IMR-90 (cell line): Measurements from ENCODE around the gene ABCC5. TPM values are rescaled to one million over a fixed set of nuclear protein-coding genes. Genes with fewer than 3 reads are reported as not detected.

ENCODE experiments used
- ATAC-seq: fragments of 200-7000 bp; cut with Tn5 transposase; 2 replicates; pipeline ENCODE4 v1.9.1; 2020; ENCODE audit warnings: low read depth, mild to moderate bottlenecking, moderate library complexity
- BruUV-seq: library from RNA; stranded (reverse); fragments of 400-500 nt; replicated peaks from 2 replicates; lab custom pipeline; 2021; lab: Mats Ljungman, UMichigan
- CTCF ChIA-PET: fragments of 300-600 bp; formaldehyde crosslinking; extraction: SDS; loops from one replicate; lab custom pipeline; 2021; ENCODE audit warnings: antibody characterized with exemption; lab: Yijun Ruan, JAX
- POLR2A ChIA-PET: fragments of 300-600 bp; sonication (Branson Sonifier 250); formaldehyde crosslinking; loops from one replicate; lab custom pipeline; 2022; ENCODE audit warnings: antibody characterized with exemption; ENCODE audit not compliant: unreplicated experiment; lab: Charles Lee
- DNase-seq: peaks from one replicate; pipeline ENCODE4 v3.0.0; 2013
- H2AFZ ChIP-seq: replicated peaks from 2 replicates; pipeline ENCODE3; 2013; ENCODE audit warnings: low read length, mild to moderate bottlenecking; ENCODE audit not compliant: poor library complexity
- H2AK5ac ChIP-seq: 2 replicates; pipeline ENCODE4 v1.6.1; 2013; ENCODE audit warnings: low read depth, low read length, inconsistent platforms
- H2AK9ac ChIP-seq: replicated peaks from 2 replicates; pipeline ENCODE3; 2013; ENCODE audit warnings: mild to moderate bottlenecking, low read depth, low read length, moderate library complexity; ENCODE audit not compliant: poor library complexity
- H2BK120ac ChIP-seq: 2 replicates; pipeline ENCODE4 v1.6.1; 2013; ENCODE audit warnings: low read depth, low read length, inconsistent platforms
- H2BK15ac ChIP-seq: 3 replicates; pipeline ENCODE4 v1.6.1; 2013; ENCODE audit warnings: low read depth, low read length, inconsistent platforms
- H2BK20ac ChIP-seq: 2 replicates; pipeline ENCODE4 v1.6.1; 2013; ENCODE audit warnings: low read depth, mild to moderate bottlenecking, inconsistent platforms, low read length, moderate library complexity
- H2BK5ac ChIP-seq: 2 replicates; pipeline ENCODE4 v1.6.1; 2013; ENCODE audit warnings: mild to moderate bottlenecking, low read depth, low read length, inconsistent platforms; ENCODE audit not compliant: poor library complexity, severe bottlenecking
- H3K14ac ChIP-seq: replicated peaks from 2 replicates; pipeline ENCODE4 v1.6.1; 2013; ENCODE audit warnings: low read depth, low read length, inconsistent platforms
- H3K18ac ChIP-seq: 2 replicates; pipeline ENCODE4 v1.6.1; 2013; ENCODE audit warnings: low read depth, low read length, control low read depth
- H3K23ac ChIP-seq: 2 replicates; pipeline ENCODE4 v1.6.1; 2013; ENCODE audit warnings: low read depth, low read length, inconsistent platforms
- H3K27ac ChIP-seq: 2 replicates; pipeline ENCODE4 v1.5.1; 2013; ENCODE audit warnings: mild to moderate bottlenecking, control low read depth, low read length; ENCODE audit not compliant: insufficient read depth
- H3K27me3 ChIP-seq: 2 replicates; pipeline ENCODE4 v1.6.1; 2013; ENCODE audit warnings: low read length; ENCODE audit not compliant: control insufficient read depth, insufficient read depth
- H3K36me3 ChIP-seq: 2 replicates; pipeline ENCODE4 v1.6.1; 2013; ENCODE audit warnings: low read length, mixed read lengths; ENCODE audit not compliant: control insufficient read depth, insufficient read depth
- H3K4ac ChIP-seq: 2 replicates; pipeline ENCODE4 v1.6.1; 2013; ENCODE audit warnings: low read depth, low read length, inconsistent platforms
- H3K4me1 ChIP-seq: 2 replicates; pipeline ENCODE4 v1.6.1; 2013; ENCODE audit warnings: low read length, mixed read lengths; ENCODE audit not compliant: control insufficient read depth, insufficient read depth
- H3K4me2 ChIP-seq: 2 replicates; pipeline ENCODE4 v1.6.1; 2013; ENCODE audit warnings: low read depth, mild to moderate bottlenecking, control low read depth, low read length, moderate library complexity
- H3K4me3 ChIP-seq: 2 replicates; pipeline ENCODE4 v1.5.1; 2013; ENCODE audit warnings: low read depth, mild to moderate bottlenecking, control low read depth, low read length, moderate library complexity; ENCODE audit not compliant: insufficient read depth
- H3K56ac ChIP-seq: 2 replicates; pipeline ENCODE4 v1.6.1; 2013; ENCODE audit warnings: low read length, inconsistent platforms; ENCODE audit not compliant: insufficient read depth; ENCODE audit errors: extremely low read depth
- H3K79me1 ChIP-seq, 2 experiments: 2 replicates each; pipeline ENCODE4 v1.6.1; 2013; ENCODE audit warnings: low read length in 2 of 2, inconsistent platforms in 1 of 2, low read depth in 1 of 2
- H3K9ac ChIP-seq: 2 replicates; pipeline ENCODE4 v1.6.1; 2013; ENCODE audit warnings: low read depth, low read length, control low read depth
- H3K9me1 ChIP-seq: 2 replicates; pipeline ENCODE4 v1.6.1; 2013; ENCODE audit warnings: low read length, inconsistent platforms; ENCODE audit not compliant: insufficient read depth
- H3K9me3 ChIP-seq: 2 replicates; pipeline ENCODE4 v1.6.1; 2013; ENCODE audit warnings: low read length; ENCODE audit not compliant: control insufficient read depth, insufficient read depth
- H4K20me1 ChIP-seq: 2 replicates; pipeline ENCODE4 v1.6.1; 2013; ENCODE audit warnings: low read length, inconsistent platforms; ENCODE audit not compliant: insufficient read depth
- H4K5ac ChIP-seq: 2 replicates; pipeline ENCODE4 v1.6.1; 2013; ENCODE audit warnings: mild to moderate bottlenecking, low read depth, low read length, control low read depth
- H4K8ac ChIP-seq, 2 experiments: 2 replicates each; pipeline ENCODE4 v1.6.1; 2013; ENCODE audit warnings: low read depth in 2 of 2, low read length in 2 of 2, control low read depth in 1 of 2, inconsistent platforms in 1 of 2
- H4K91ac ChIP-seq: 2 replicates; pipeline ENCODE4 v1.6.1; 2013; ENCODE audit warnings: low read depth, low read length, inconsistent platforms; ENCODE audit not compliant: insufficient read depth
- CEBPB ChIP-seq: IDR thresholded peaks from 2 replicates; pipeline ENCODE4 v1.6.1; 2012; ENCODE audit warnings: low read depth, low read length, improper control_type of control experiment
- CHD1 ChIP-seq: IDR thresholded peaks from 2 replicates; pipeline ENCODE4 v1.6.1; 2012; ENCODE audit warnings: low read depth, low read length, improper control_type of control experiment
- CTCF ChIP-seq: conservative IDR thresholded peaks from 2 replicates; pipeline ENCODE4 v1.5.1; 2012; ENCODE audit warnings: mild to moderate bottlenecking, low read depth, low read length, improper control_type of control experiment
- ELK1 ChIP-seq: fragments of 150-350 bp; IDR thresholded peaks from 2 replicates; pipeline ENCODE4 v1.6.1; 2016; ENCODE audit warnings: low read depth, mild to moderate bottlenecking, low read length, moderate library complexity, borderline replicate concordance
- FOS ChIP-seq: fragments of 150-350 bp; IDR thresholded peaks from 2 replicates; pipeline ENCODE4 v1.6.1; 2016; ENCODE audit warnings: low read depth, low read length
- MAZ ChIP-seq: IDR thresholded peaks from 2 replicates; pipeline ENCODE4 v1.6.1; 2012; ENCODE audit warnings: low read depth, mild to moderate bottlenecking, low read length, improper control_type of control experiment, moderate library complexity, borderline replicate concordance
- MXI1 ChIP-seq: IDR thresholded peaks from 2 replicates; pipeline ENCODE4 v1.6.1; 2012; ENCODE audit warnings: low read depth, mild to moderate bottlenecking, low read length, moderate library complexity, borderline replicate concordance
- NFE2L2 ChIP-seq: fragments of 150-350 bp; IDR thresholded peaks from 2 replicates; pipeline ENCODE4 v1.6.1; 2016; ENCODE audit warnings: low read depth, mild to moderate bottlenecking, low read length
- POLR2A ChIP-seq: IDR thresholded peaks from 2 replicates; pipeline ENCODE4 v1.6.1; 2012; ENCODE audit warnings: mild to moderate bottlenecking, low read depth, low read length
- RAD21 ChIP-seq: IDR thresholded peaks from 2 replicates; pipeline ENCODE4 v1.6.1; 2012; ENCODE audit warnings: low read length, improper control_type of control experiment
- RCOR1 ChIP-seq: IDR thresholded peaks from 2 replicates; pipeline ENCODE4 v1.6.1; 2012; ENCODE audit warnings: mild to moderate bottlenecking, low read length, improper control_type of control experiment; ENCODE audit not compliant: insufficient replicate concordance
- RFX5 ChIP-seq: IDR thresholded peaks from 2 replicates; pipeline ENCODE4 v1.8.0; 2012; ENCODE audit warnings: low read depth, mild to moderate bottlenecking, low read length, moderate library complexity
- SMC3 ChIP-seq: fragments of 150-350 bp; IDR thresholded peaks from 2 replicates; pipeline ENCODE4 v1.6.1; 2016; ENCODE audit warnings: low read depth, mild to moderate bottlenecking, antibody characterized with exemption, low read length, moderate library complexity
- whole genome bisulfite sequencing, 2 experiments: methylation state at CpG; one replicate each; pipeline versions ENCODE4 v1.1.5 to v1.1.7; 2013; ENCODE audit warnings: missing lambda C conversion rate in 2 of 2; ENCODE audit not compliant: insufficient read length in 1 of 2; ENCODE audit errors: extremely low coverage in 2 of 2; 5-methylcytosine and 5-hydroxymethylcytosine counted together
- dilution Hi-C: fragments of 300-500 bp; cut with HindIII; formaldehyde crosslinking; loops from one replicate; pipeline ENCODE4 v1.14.3; 2018; ENCODE audit warnings: low sequenced_read_pairs; ENCODE audit not compliant: unreplicated experiment
- in situ Hi-C: fragments of 300-500 bp; cut with MboI; formaldehyde crosslinking; loops from 3 replicates; pipeline ENCODE4 v1.14.3; 2019; ENCODE audit warnings: low sequenced_read_pairs, inconsistent platforms, mixed read lengths
- intact Hi-C: fragments of 100-400 bp; cut with micrococcal nuclease; formaldehyde crosslinking; loops from 2 replicates; pipeline ENCODE4 v1.10.0; 2022
- polyA plus RNA-seq, 3 experiments: library from polyadenylated mRNA; depleted of rRNA; stranded (reverse); fragments of >200 nt; gene quantifications; 2 replicates each; pipeline ENCODE4 v1.2.3, GENCODE V29; 2012; ENCODE audit warnings: low replicate concordance in 1 of 3
- total RNA-seq: library from RNA; depleted of rRNA; stranded (reverse); fragments of >200 nt; gene quantifications from 2 replicates; pipeline ENCODE4 v1.2.3, GENCODE V29; 2012

Gene ABCC5
- total and polyA plus RNA-seq, 2 of the 4 experiments (the other 2 are of a cell fraction), result 8.4 to 17.7 TPM

GRCh38 chr3:184016811-184017671 lies 643 bp downstream of the ABCC5 start (continued):
- TF ChIP-seq MAZ, result peak; percentile 65; the same call in 1 of the 2 replicates
- TF ChIP-seq POLR2A, result 0 out of 2 replicates have a peak, but pooled peaks have one; percentile 10
- TF ChIP-seq CHD1, result no peak

GRCh38 chr3:184016169-184016570 lies 1.5 kb downstream of the ABCC5 start:
- ATAC-seq (no peak), DNase-seq (no peak)
- no peak overlapping the region for H4K91ac ChIP-seq
- POLR2A ChIA-PET, result no interaction called here
- BruUV-seq, result no TSS peak
- no peak overlapping the region for H3K18ac ChIP-seq
- no peaks in the 10 kb centered on the region for H3K9me3 ChIP-seq
- no peak overlapping the region for H3K56ac ChIP-seq
- dilution Hi-C loops, result no loop called here
- no peak overlapping the region; the same call in 1 of the 2 replicates for H3K14ac ChIP-seq
- peaks cover 3% of the 10 kb centered on the region for H3K9me1 ChIP-seq
- H3K79me1 ChIP-seq, result peaks cover 15 to 27% of the 10 kb centered on the region in 2 experiments
- H4K20me1 ChIP-seq, result no peaks in the 10 kb centered on the region
- CTCF ChIA-PET, result interaction anchor here (1.1 kb wide), 1 partner anchor 119 kb away, joined by 3 read pairs; no protein-coding TSS in a partner anchor
- no peak overlapping the region for H2BK120ac ChIP-seq
- no peak overlapping the region for H4K5ac ChIP-seq
- in situ Hi-C loops, result loop anchor here (10.0 kb wide), 1 partner anchor 121 kb away; no protein-coding TSS in a partner anchor
- peaks cover 7% of the 10 kb centered on the region for H3K4me1 ChIP-seq
- H2AK5ac ChIP-seq, result no peak overlapping the region
- intact Hi-C loops, result loop anchor here (2.0 to 10.0 kb wide), 2 partner anchors 27 to 239 kb away; no protein-coding TSS in a partner anchor
- H3K27ac ChIP-seq, result no peak overlapping the region
- peak overlapping the region; percentile 30 for H3K4me2 ChIP-seq
- H2AK9ac ChIP-seq, result no peak overlapping the region
- H2AFZ ChIP-seq, result no peak overlapping the region
- H4K8ac ChIP-seq, result peak overlapping the region; percentile 14 to 30; a peak in 3 of 4 replicates
- no peak overlapping the region for H3K9ac ChIP-seq
- no peak overlapping the region for H3K4me3 ChIP-seq
- peak overlapping the region; percentile 10; the same call in 1 of the 2 replicates for H3K23ac ChIP-seq
- no peak overlapping the region for H2BK5ac ChIP-seq
- H3K36me3 ChIP-seq, result no peaks in the 10 kb centered on the region
- no CpG with 5 or more reads among the region's 5 CpGs for WGBS, 2 experiments
- no peak overlapping the region for H2BK15ac ChIP-seq
- no peak overlapping the region for H3K4ac ChIP-seq
- no peak overlapping the region for H2BK20ac ChIP-seq
- 0 out of 2 replicates have a peak, but pooled peaks cover 1% of the 10 kb centered on the region for H3K27me3 ChIP-seq
- no peak for TF ChIP-seq MXI1
- TF ChIP-seq RFX5, result no peak
- no peak for TF ChIP-seq ELK1
- no peak for TF ChIP-seq POLR2A
- no peak for TF ChIP-seq RAD21
- no peak for TF ChIP-seq CEBPB
- no peak for TF ChIP-seq RCOR1
- no peak for TF ChIP-seq NFE2L2
- TF ChIP-seq SMC3, result no peak
- TF ChIP-seq CTCF, result no peak
- no peak for TF ChIP-seq FOS
